HG03196 (cell line): ENCODE data around the gene MCU.
"Not testable (repeated sequence)": the region's sequence is repeated elsewhere in the genome, so short reads cannot be mapped to it uniquely, and the experiment has no call there.

Experiments
- ATAC-seq: cut with Tn5 transposase; IDR thresholded peaks from one replicate; pipeline ENCODE4 v1.9.1; 2021; ENCODE audit not compliant: unreplicated experiment

MCU gene

GRCh38 chr10:72691863-72692743 is at the start of gene MCU:
Gene MCU (plus strand): TSS chr10:72692143. CDS start chr10:72692152, 9 bp downstream.
- ATAC-seq: peak; percentile 92

GRCh38 chr10:72642318-72642717 is 49.6 kb upstream of the MCU start:
- ATAC-seq: no peak

- no peak for ATAC-seq
Observed at GRCh38 chr10:72645263-72645858, 46.6 kb upstream of the MCU start.

GRCh38 chr10:72646971-72647370 is 45.0 kb upstream of the MCU start:
- ATAC-seq: not testable (repeated sequence)

- ATAC-seq: no peak
Observed at GRCh38 chr10:72648301-72648700, 43.6 kb upstream of the MCU start.

GRCh38 chr10:72649291-72649690 is 42.7 kb upstream of the MCU start:
- ATAC-seq: no peak

GRCh38 chr10:72653383-72654096 is 38.4 kb upstream of the MCU start:
- ATAC-seq: no peak

GRCh38 chr10:72654720-72655119 is 37.2 kb upstream of the MCU start:
- ATAC-seq: no peak

GRCh38 chr10:72658696-72659400 is 33.1 kb upstream of the MCU start:
- no peak for ATAC-seq

- ATAC-seq: no peak
Observed at GRCh38 chr10:72659694-72660093, 32.2 kb upstream of the MCU start.

GRCh38 chr10:72660220-72660619 is 31.7 kb upstream of the MCU start:
- no peak for ATAC-seq

GRCh38 chr10:72661431-72661830 is 30.5 kb upstream of the MCU start:
- ATAC-seq: no peak

- no peak for ATAC-seq
Observed at GRCh38 chr10:72663971-72664370, 28.0 kb upstream of the MCU start.

- ATAC-seq: no peak
Observed at GRCh38 chr10:72665925-72666324, 26.0 kb upstream of the MCU start.

- no peak for ATAC-seq
Observed at GRCh38 chr10:72667207-72667864, 24.6 kb upstream of the MCU start.

- no peak for ATAC-seq
Observed at GRCh38 chr10:72673280-72673679, 18.7 kb upstream of the MCU start.

GRCh38 chr10:72674174-72674573 is 17.8 kb upstream of the MCU start:
- not testable (repeated sequence) for ATAC-seq

GRCh38 chr10:72679838-72680241 is 12.1 kb upstream of the MCU start:
- no peak for ATAC-seq

- ATAC-seq: no peak
Observed at GRCh38 chr10:72682638-72683037, 9.3 kb upstream of the MCU start.

- ATAC-seq: no peak
Observed at GRCh38 chr10:72685264-72685921, 6.5 kb upstream of the MCU start.
